H1 (cell line): Measurements from ENCODE around the gene ARID5B. TPM values are rescaled to one million over a fixed set of nuclear protein-coding genes. Genes with fewer than 3 reads are reported as not detected.

Experiments
- CTCF ChIA-PET: fragments of 300-600 bp; sonication (Branson Sonifier 250); formaldehyde crosslinking; loops from one replicate; lab custom pipeline; 2021; ENCODE audit not compliant: partially characterized antibody; lab: Charles Lee
- POLR2A ChIA-PET: fragments of 300-600 bp; sonication (Branson Sonifier 250); formaldehyde crosslinking; loops from one replicate; lab custom pipeline; 2021; ENCODE audit warnings: inconsistent platforms; ENCODE audit not compliant: partially characterized antibody; lab: Charles Lee
- DNase-seq, 2 experiments: peaks; one replicate each; pipeline versions ENCODE4 v3.0.0 to v3.0.0-alpha.2; 2010 to 2022; ENCODE audit warnings: low spot score in 2 of 2, low read depth in 1 of 2, mixed read lengths in 1 of 2
- FAIRE-seq: peaks from 2 replicates; lab custom pipeline; 2011; peaks lifted over from hg19 to GRCh38; lab: Jason Lieb, UNC
- H2AFZ ChIP-seq: 2 replicates; pipeline ENCODE4 v1.8.1; 2012; ENCODE audit warnings: low read length, inconsistent platforms
- H2AK5ac ChIP-seq: 2 replicates; pipeline ENCODE4 v1.6.1; 2013; ENCODE audit warnings: low read depth, low read length
- H2BK120ac ChIP-seq: replicated peaks from 2 replicates; pipeline ENCODE3; 2013; ENCODE audit warnings: low read depth, low read length, inconsistent platforms
- H2BK12ac ChIP-seq: 2 replicates; pipeline ENCODE4 v1.6.1; 2013; ENCODE audit warnings: low read depth, low read length
- H2BK15ac ChIP-seq: 2 replicates; pipeline ENCODE4 v1.6.1; 2013; ENCODE audit warnings: low read length
- H2BK20ac ChIP-seq: 2 replicates; pipeline ENCODE4 v1.6.1; 2013; ENCODE audit warnings: low read length
- H2BK5ac ChIP-seq: 2 replicates; pipeline ENCODE4 v1.6.1; 2013; ENCODE audit warnings: low read depth, low read length
- H3K14ac ChIP-seq: 2 replicates; pipeline ENCODE4 v1.6.1; 2013; ENCODE audit warnings: inconsistent platforms; ENCODE audit not compliant: insufficient read length
- H3K18ac ChIP-seq: 2 replicates; pipeline ENCODE4 v1.6.1; 2013; ENCODE audit warnings: low read length; ENCODE audit errors: extremely low read depth
- H3K23ac ChIP-seq: 2 replicates; pipeline ENCODE4 v1.6.1; 2013; ENCODE audit warnings: inconsistent platforms; ENCODE audit not compliant: insufficient read length
- H3K23me2 ChIP-seq: 2 replicates; pipeline ENCODE4 v1.6.1; 2013; ENCODE audit warnings: low read depth, low read length
- H3K27ac ChIP-seq: 2 replicates; pipeline ENCODE4 v1.6.1; 2011; ENCODE audit warnings: low read depth, low read length, inconsistent platforms
- H3K27me3 ChIP-seq, 4 experiments: replicated peaks in 1 of 4; 1 replicate in 1 of 4; 2 replicates in 3 of 4; pipeline versions ENCODE4 v1.6.1 to v1.8.1; 2011 to 2013; ENCODE audit warnings: low read length in 3 of 4, mild to moderate bottlenecking in 3 of 4, inconsistent platforms in 2 of 4, mixed read lengths in 2 of 4, moderate library complexity in 1 of 4; ENCODE audit not compliant: control insufficient read depth in 3 of 4, insufficient read depth in 3 of 4; ENCODE audit errors: extremely low read depth in 1 of 4
- H3K36me3 ChIP-seq, 4 experiments: 2 replicates each; pipeline versions ENCODE4 v1.6.1 to v1.8.1; 2011 to 2013; ENCODE audit warnings: mild to moderate bottlenecking in 4 of 4, low read length in 3 of 4, moderate library complexity in 2 of 4, control low read depth in 1 of 4, inconsistent platforms in 1 of 4; ENCODE audit not compliant: insufficient read depth in 4 of 4, control insufficient read depth in 2 of 4
- H3K4ac ChIP-seq: replicated peaks from 2 replicates; pipeline ENCODE3; 2013; ENCODE audit warnings: low read length, low read depth, mixed read lengths, inconsistent platforms; ENCODE audit not compliant: insufficient read length
- H3K4me1 ChIP-seq, 4 experiments: replicated peaks in 1 of 4; 1 replicate in 1 of 4; 2 replicates in 3 of 4; pipeline versions ENCODE4 v1.6.1 to v1.8.1; 2011 to 2013; ENCODE audit warnings: low read length in 3 of 4, inconsistent platforms in 2 of 4, mixed read lengths in 1 of 4; ENCODE audit not compliant: insufficient read depth in 4 of 4, control insufficient read depth in 3 of 4
- H3K4me2 ChIP-seq, 2 experiments: 2 replicates each; pipeline versions ENCODE4 v1.6.1 to v1.8.1; 2011 to 2013; ENCODE audit warnings: low read depth in 2 of 2, low read length in 2 of 2, control low read depth in 1 of 2, inconsistent platforms in 1 of 2, mild to moderate bottlenecking in 1 of 2; ENCODE audit not compliant: insufficient read depth in 1 of 2
- H3K4me3 ChIP-seq, 4 experiments: fragments of 200-600, 300-600 bp in 1 of 4; sonication (generic), shearing (Covaris generic), sonication (Bioruptor Twin) in 1 of 4; 2 replicates each; pipeline versions ENCODE4 v1.5.1 to v1.8.1; 2011 to 2016; ENCODE audit warnings: low read length in 4 of 4, low read depth in 3 of 4, control low read depth in 2 of 4, inconsistent platforms in 2 of 4, mild to moderate bottlenecking in 2 of 4, mixed read lengths in 1 of 4, moderate library complexity in 1 of 4; ENCODE audit not compliant: insufficient read depth in 2 of 4; ENCODE audit errors: extremely low read depth in 1 of 4
- H3K56ac ChIP-seq: replicated peaks from 2 replicates; pipeline ENCODE3; 2013; ENCODE audit warnings: low read depth, mild to moderate bottlenecking, mixed read lengths, low read length, inconsistent platforms; ENCODE audit not compliant: insufficient read length
- H3K79me1 ChIP-seq: 2 replicates; pipeline ENCODE4 v1.6.1; 2013; ENCODE audit warnings: low read depth, low read length, control low read depth
- H3K79me2 ChIP-seq, 2 experiments: 2 replicates each; pipeline versions ENCODE4 v1.6.1 to v1.8.1; 2012 to 2013; ENCODE audit warnings: low read length in 2 of 2, mild to moderate bottlenecking in 2 of 2, inconsistent platforms in 1 of 2; ENCODE audit not compliant: insufficient read depth in 2 of 2, control insufficient read depth in 1 of 2
- H3K9ac ChIP-seq, 4 experiments: replicated peaks in 1 of 4; 1 replicate in 1 of 4; 2 replicates in 3 of 4; pipeline versions ENCODE4 v1.6.1 to v1.8.1; 2011 to 2013; ENCODE audit warnings: low read depth in 3 of 4, low read length in 3 of 4, control low read depth in 2 of 4, mild to moderate bottlenecking in 2 of 4, moderate library complexity in 2 of 4, inconsistent platforms in 1 of 4; ENCODE audit errors: extremely low read depth in 1 of 4
- H3K9me3 ChIP-seq, 2 experiments: 2 replicates each; pipeline versions ENCODE4 v1.6.1 to v1.8.1; 2012 to 2013; ENCODE audit warnings: mild to moderate bottlenecking in 2 of 2, moderate library complexity in 2 of 2, control low read depth in 1 of 2, inconsistent platforms in 1 of 2, low read depth in 1 of 2, low read length in 1 of 2, mixed read lengths in 1 of 2; ENCODE audit not compliant: insufficient read depth in 2 of 2
- H4K20me1 ChIP-seq, 2 experiments: replicated peaks in 1 of 2; 2 replicates each; pipeline versions ENCODE3 to v1.8.1; 2011 to 2013; ENCODE audit warnings: inconsistent platforms in 2 of 2, low read length in 2 of 2, mild to moderate bottlenecking in 1 of 2; ENCODE audit not compliant: insufficient read depth in 2 of 2, control insufficient read depth in 1 of 2
- H4K5ac ChIP-seq: 2 replicates; pipeline ENCODE4 v1.6.1; 2013; ENCODE audit warnings: low read length, low read depth, mixed read lengths, inconsistent platforms; ENCODE audit not compliant: insufficient read length
- H4K8ac ChIP-seq: 2 replicates; pipeline ENCODE4 v1.8.0; 2013; ENCODE audit warnings: mild to moderate bottlenecking, moderate library complexity, low read length, inconsistent platforms; ENCODE audit not compliant: insufficient read depth; ENCODE audit errors: extremely low read depth
- H4K91ac ChIP-seq: replicated peaks from 2 replicates; pipeline ENCODE3; 2013; ENCODE audit warnings: low read length, mixed read lengths, inconsistent platforms; ENCODE audit not compliant: insufficient read length
- ASH2L ChIP-seq: fragments of 200-600, 300-600 bp; sonication (generic); IDR thresholded peaks from one replicate; pipeline ENCODE4 v1.7.1; 2017; ENCODE audit warnings: low read length
- EP300 ChIP-seq, 2 experiments: IDR thresholded peaks; 1 replicate in 1 of 2; 2 replicates in 1 of 2; pipeline ENCODE4 v1.6.1; 2011 to 2012; ENCODE audit warnings: low read depth in 2 of 2, low read length in 2 of 2, mild to moderate bottlenecking in 2 of 2, borderline replicate concordance in 1 of 2, inconsistent platforms in 1 of 2, moderate library complexity in 1 of 2
- EZH2 ChIP-seq: fragments of 200-600 bp; sonication (generic); IDR thresholded peaks from 2 replicates; pipeline ENCODE4 v1.7.1; 2012; ENCODE audit warnings: low read depth, mild to moderate bottlenecking, moderate library complexity, low read length, inconsistent platforms; ENCODE audit not compliant: severe bottlenecking
- GABPA ChIP-seq: IDR thresholded peaks from 2 replicates; pipeline ENCODE4 v1.6.1; 2011; ENCODE audit warnings: mild to moderate bottlenecking, low read length, moderate library complexity, borderline replicate concordance; ENCODE audit not compliant: insufficient read depth
- MAFK ChIP-seq: IDR thresholded peaks from 2 replicates; pipeline ENCODE4 v1.6.1; 2012; ENCODE audit warnings: low read depth, mild to moderate bottlenecking, improper control_type of control experiment, low read length
- RAD21 ChIP-seq, 2 experiments: IDR thresholded peaks in 1 of 2; conservative IDR thresholded peaks in 1 of 2; 2 replicates each; pipeline ENCODE4 v1.6.1; 2011; ENCODE audit warnings: low read depth in 2 of 2, low read length in 2 of 2, improper control_type of control experiment in 1 of 2, inconsistent platforms in 1 of 2, mild to moderate bottlenecking in 1 of 2, moderate library complexity in 1 of 2
- SIX5 ChIP-seq: IDR thresholded peaks from 2 replicates; pipeline ENCODE4 v1.6.1; 2011; ENCODE audit warnings: mild to moderate bottlenecking, low read depth, low read length
- TCF12 ChIP-seq: IDR thresholded peaks from 2 replicates; pipeline ENCODE4 v1.6.1; 2011; ENCODE audit warnings: low read depth, mild to moderate bottlenecking, low read length
- WGBS, 2 experiments: shearing (Covaris generic) in 1 of 2; methylation state at CpG; one replicate each; pipeline versions ENCODE4 v1.1.6 to v1.1.7; 2013 to 2015; ENCODE audit warnings: low lambda C conversion rate in 2 of 2, mixed read lengths in 2 of 2, inconsistent platforms in 1 of 2, low coverage in 1 of 2, missing lambda C conversion rate in 1 of 2; ENCODE audit not compliant: insufficient replicate concordance in 2 of 2, insufficient coverage in 1 of 2, insufficient read length in 1 of 2; ENCODE audit errors: extremely low coverage in 1 of 2, missing lambda C conversion rate in 1 of 2; 5-methylcytosine and 5-hydroxymethylcytosine counted together
- polyA plus RNA-seq, 7 experiments: library from polyadenylated mRNA; depleted of rRNA in 3 of 7; stranded (reverse) in 5 of 7; unstranded in 2 of 7; fragments of >200 nt in 5 of 7; fragments of 200-250 nt in 2 of 7; gene quantifications; 1 replicate in 5 of 7; 2 replicates in 1 of 7; 4 replicates in 1 of 7; pipeline versions ENCODE4 v1.2.1 to v1.2.3, GENCODE V29; 2011 to 2013; ENCODE audit warnings: missing spikeins in 2 of 7, mixed read lengths in 2 of 7
- total RNA-seq: library from RNA; stranded (reverse); fragmentation: NEBNext Ultra II Directional; extraction: Animal tissue kit (Norgen Biotek cat#: 25700); gene quantifications from 2 replicates; pipeline ENCODE4 v1.2.1, GENCODE V29; 2021

Gene ARID5B
- total and polyA plus RNA-seq, 2 of the 8 experiments (the other 6 are each of a cell fraction or from before 2014, with no cell fraction given): 0.21 to 1.1 TPM

DNA sequence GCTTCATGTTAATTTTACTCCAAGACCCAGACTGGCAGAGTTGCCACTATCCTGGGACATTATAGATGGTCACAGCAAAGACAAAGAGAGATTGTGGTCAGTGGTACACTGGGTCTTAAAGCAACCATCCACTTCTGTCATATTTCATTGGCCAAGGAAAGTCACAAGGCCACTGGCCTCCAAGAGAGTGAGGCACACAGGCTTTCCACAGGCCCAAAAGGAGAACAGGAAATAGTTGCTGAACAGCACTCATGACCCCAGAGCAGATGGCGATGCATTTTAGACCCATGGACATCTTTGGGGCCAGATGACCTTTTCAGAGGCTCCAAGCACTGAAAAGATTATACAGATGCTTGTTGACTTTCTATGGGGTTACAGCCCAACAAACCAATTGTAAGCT, 97.4 kb downstream of the ARID5B start:
- no peaks in the 10 kb centered on the region for H3K79me1 ChIP-seq
- H3K9me3 ChIP-seq: no peaks in the 10 kb centered on the region
- no peak overlapping the region for H2BK5ac ChIP-seq
- H2BK12ac ChIP-seq: no peak overlapping the region
- no peak overlapping the region for H3K56ac ChIP-seq
- H3K27ac ChIP-seq: no peak overlapping the region
- H4K20me1 ChIP-seq: no peaks in the 10 kb centered on the region
- no peak overlapping the region for H4K8ac ChIP-seq
- no peaks in the 10 kb centered on the region for H3K79me2 ChIP-seq
- H3K4me2 ChIP-seq: no peak overlapping the region
- peaks cover 0 to 3% (median under 1%) of the 10 kb centered on the region in 4 experiments; a peak in 2 of 7 replicates for H3K4me1 ChIP-seq
- no peak overlapping the region for H3K4me3 ChIP-seq
- H3K27me3 ChIP-seq: no peaks in the 10 kb centered on the region
- H3K36me3 ChIP-seq: no peaks in the 10 kb centered on the region
- POLR2A ChIA-PET: no interaction called here
- no peak overlapping the region for H3K23ac ChIP-seq
- H2BK15ac ChIP-seq: no peak overlapping the region
- no peak overlapping the region for H2BK120ac ChIP-seq
- H2AK5ac ChIP-seq: no peak overlapping the region
- CTCF ChIA-PET: interaction anchor here (1.4 kb wide), 1 partner anchor 12 kb away, joined by 3 read pairs; no protein-coding TSS in a partner anchor
- no peak overlapping the region for H2BK20ac ChIP-seq
- no peak overlapping the region for H2AFZ ChIP-seq
- TF ChIP-seq SIX5 (no peak), EZH2 (no peak), ASH2L (no peak), RAD21 (IDR thresholded peaks at IDR 0.05 in 1 of 2, conservative IDR thresholded peaks at IDR 0.05 in 1 of 2; ENCODE audit: low read depth in 2 of 2, low read length in 2 of 2) (no peak), GABPA (no peak), TCF12 (no peak), MAFK (no peak), EP300 (IDR thresholded peaks at IDR 0.05; ENCODE audit: borderline replicate concordance in 1 of 2, low read depth in 2 of 2, low read length in 2 of 2) (no peak)
- no peak overlapping the region for H3K18ac ChIP-seq
- no peak overlapping the region for H4K91ac ChIP-seq
- no peak overlapping the region for H3K14ac ChIP-seq
- H3K4ac ChIP-seq: no peak overlapping the region
- DNase-seq (no peak), FAIRE-seq (no peak)
- WGBS, 2 experiments: 79% methylated on average over 1 of the region's 1 CpG; no CpG with 5 or more reads in 1 of the 2 experiments
- H3K23me2 ChIP-seq: no peaks in the 10 kb centered on the region
- H4K5ac ChIP-seq: no peak overlapping the region
- H3K9ac ChIP-seq: no peak overlapping the region
